K562 (cell line): Measurements from ENCODE around the gene SLC1A7. TPM values are rescaled to one million over a fixed set of nuclear protein-coding genes. Genes with fewer than 3 reads are reported as not detected.

ENCODE experiments used
- L3MBTL2 ChIP-seq: fragments of 450-650 bp; IDR thresholded peaks from 2 replicates; pipeline ENCODE4 v1.6.1; 2016; ENCODE audit warnings: mild to moderate bottlenecking, moderate library complexity
- MTA2 ChIP-seq: fragments of 450-650 bp; IDR thresholded peaks from 2 replicates; pipeline ENCODE4 v1.6.1; 2016; ENCODE audit warnings: low read depth
- MYBL2 ChIP-seq, 2 experiments: fragments of 450-650 bp in 1 of 2; sonication (generic) in 1 of 2; formaldehyde crosslinking in 1 of 2; IDR thresholded peaks; 2 replicates each; pipeline versions ENCODE4 v1.6.1 to v1.8.1; 2017 to 2022; ENCODE audit warnings: borderline replicate concordance in 1 of 2, inconsistent platforms in 1 of 2, low read depth in 1 of 2, mild to moderate bottlenecking in 1 of 2, missing genetic modification reagents in 1 of 2, moderate library complexity in 1 of 2
- NFATC3 ChIP-seq: fragments of 450-650 bp; IDR thresholded peaks from 2 replicates; pipeline ENCODE4 v1.6.1; 2017; ENCODE audit warnings: mild to moderate bottlenecking
- XRCC5 ChIP-seq: fragments of 200-400 bp; formaldehyde crosslinking; IDR thresholded peaks from 2 replicates; pipeline ENCODE4 v1.6.1; 2017; ENCODE audit warnings: low read depth, mild to moderate bottlenecking, low read length
- ZNF347 ChIP-seq: fragments of 450-650 bp; formaldehyde crosslinking; IDR thresholded peaks from 2 replicates; pipeline ENCODE4 v1.4.0; 2020; ENCODE audit warnings: low read depth, mild to moderate bottlenecking, moderate library complexity
- polyA plus RNA-seq, 8 experiments: library from polyadenylated mRNA; depleted of rRNA in 4 of 8; stranded (reverse) in 5 of 8; unstranded in 3 of 8; fragments of >200 nt; fragmentation: Nextera tagmentation in 2 of 8; fragmentation: Illumina TruSeq in 1 of 8; extraction: Ambion mirVana in 2 of 8; extraction: Trizol in 1 of 8; gene quantifications; 2 replicates each; pipeline versions ENCODE4 v1.2.1 to v1.2.3, GENCODE V29; 2011 to 2014; ENCODE audit warnings: inconsistent platforms in 1 of 8, missing spikeins in 1 of 8
- total RNA-seq, 7 experiments: library from RNA; depleted of rRNA in 6 of 7; stranded (reverse); fragments of >200 nt in 6 of 7; fragmentation: Illumina TruSeq in 2 of 7; extraction: Trizol in 2 of 7; gene quantifications; 2 replicates each; pipeline versions ENCODE4 v1.2.1 to v1.2.3, GENCODE V29; 2011 to 2021; ENCODE audit warnings: low replicate concordance in 1 of 7
- TF ChIP-seq, protein P1 (sequence below), 2 experiments: fragments of 450-650 bp; formaldehyde crosslinking in 1 of 2; IDR thresholded peaks; 2 replicates each; pipeline versions ENCODE4 v1.4.0 to v1.6.1; 2014 to 2020; ENCODE audit warnings: mild to moderate bottlenecking in 2 of 2, borderline replicate concordance in 1 of 2, low read depth in 1 of 2
- TF ChIP-seq, protein P2 (sequence below): sonication (generic); formaldehyde crosslinking; IDR thresholded peaks from 2 replicates; pipeline ENCODE4 v1.9.0; 2022; ENCODE audit warnings: mild to moderate bottlenecking, missing genetic modification reagents

SLC1A7 gene
- total and polyA plus RNA-seq, 9 of the 15 experiments (the other 6 are each of a cell fraction or from before 2014, with no cell fraction given): 0.07 TPM; not detected in 8

DNA sequence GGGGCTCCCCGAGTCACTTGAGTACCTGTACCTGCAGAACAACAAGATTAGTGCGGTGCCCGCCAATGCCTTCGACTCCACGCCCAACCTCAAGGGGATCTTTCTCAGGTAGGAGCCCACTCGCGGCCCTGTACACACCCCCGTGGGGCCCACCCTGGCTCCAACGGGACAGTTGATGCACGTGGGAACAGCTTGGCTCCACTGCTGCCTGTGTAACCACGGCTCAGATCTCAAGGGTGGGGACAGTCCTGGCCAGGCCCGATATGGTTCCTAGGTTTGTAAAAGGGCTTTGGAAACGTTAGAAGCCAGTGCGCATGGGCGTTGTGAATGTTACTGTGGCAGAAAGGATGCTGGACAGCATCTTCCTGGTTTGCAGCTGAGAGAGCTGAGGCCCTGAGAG, 61.7 kb downstream of the SLC1A7 start (continued):
- TF ChIP-seq NFATC3 (no peak), MTA2 (no peak), XRCC5 (no peak), MYBL2 (IDR thresholded peaks at IDR 0.05; ENCODE audit: low read depth) (no peak), MYBL2 (CRISPR knock-in tag; IDR thresholded peaks at IDR 0.05; ENCODE audit: borderline replicate concordance) (no peak), ZNF347 (CRISPR knock-in tag) (no peak), L3MBTL2 (peak; percentile 55; the same call in 1 of the 2 replicates)
- TF ChIP-seq, protein P1, sequence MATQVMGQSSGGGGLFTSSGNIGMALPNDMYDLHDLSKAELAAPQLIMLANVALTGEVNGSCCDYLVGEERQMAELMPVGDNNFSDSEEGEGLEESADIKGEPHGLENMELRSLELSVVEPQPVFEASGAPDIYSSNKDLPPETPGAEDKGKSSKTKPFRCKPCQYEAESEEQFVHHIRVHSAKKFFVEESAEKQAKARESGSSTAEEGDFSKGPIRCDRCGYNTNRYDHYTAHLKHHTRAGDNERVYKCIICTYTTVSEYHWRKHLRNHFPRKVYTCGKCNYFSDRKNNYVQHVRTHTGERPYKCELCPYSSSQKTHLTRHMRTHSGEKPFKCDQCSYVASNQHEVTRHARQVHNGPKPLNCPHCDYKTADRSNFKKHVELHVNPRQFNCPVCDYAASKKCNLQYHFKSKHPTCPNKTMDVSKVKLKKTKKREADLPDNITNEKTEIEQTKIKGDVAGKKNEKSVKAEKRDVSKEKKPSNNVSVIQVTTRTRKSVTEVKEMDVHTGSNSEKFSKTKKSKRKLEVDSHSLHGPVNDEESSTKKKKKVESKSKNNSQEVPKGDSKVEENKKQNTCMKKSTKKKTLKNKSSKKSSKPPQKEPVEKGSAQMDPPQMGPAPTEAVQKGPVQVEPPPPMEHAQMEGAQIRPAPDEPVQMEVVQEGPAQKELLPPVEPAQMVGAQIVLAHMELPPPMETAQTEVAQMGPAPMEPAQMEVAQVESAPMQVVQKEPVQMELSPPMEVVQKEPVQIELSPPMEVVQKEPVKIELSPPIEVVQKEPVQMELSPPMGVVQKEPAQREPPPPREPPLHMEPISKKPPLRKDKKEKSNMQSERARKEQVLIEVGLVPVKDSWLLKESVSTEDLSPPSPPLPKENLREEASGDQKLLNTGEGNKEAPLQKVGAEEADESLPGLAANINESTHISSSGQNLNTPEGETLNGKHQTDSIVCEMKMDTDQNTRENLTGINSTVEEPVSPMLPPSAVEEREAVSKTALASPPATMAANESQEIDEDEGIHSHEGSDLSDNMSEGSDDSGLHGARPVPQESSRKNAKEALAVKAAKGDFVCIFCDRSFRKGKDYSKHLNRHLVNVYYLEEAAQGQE (IDR thresholded peaks at IDR 0.05; ENCODE audit: borderline replicate concordance): 0 out of 2 replicates have a peak, but pooled peaks have one; percentile 20
- TF ChIP-seq, protein P1 (CRISPR knock-in tag; IDR thresholded peaks at IDR 0.05; ENCODE audit: low read depth): no peak
- TF ChIP-seq, protein P2, sequence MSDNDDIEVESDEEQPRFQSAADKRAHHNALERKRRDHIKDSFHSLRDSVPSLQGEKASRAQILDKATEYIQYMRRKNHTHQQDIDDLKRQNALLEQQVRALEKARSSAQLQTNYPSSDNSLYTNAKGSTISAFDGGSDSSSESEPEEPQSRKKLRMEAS (CRISPR knock-in tag): peak; percentile 65; the same call in 1 of the 2 replicates
